Panc1 (cell line): Measurements from ENCODE around the gene GALNT9. TPM values are rescaled to one million over a fixed set of nuclear protein-coding genes. Genes with fewer than 3 reads are reported as not detected.

Experiments
- ATAC-seq: fragments of 200-7000 bp; cut with Tn5 transposase; 2 replicates; pipeline ENCODE4 v1.9.1; 2020; ENCODE audit warnings: mild to moderate bottlenecking, moderate library complexity
- BruUV-seq: library from RNA; stranded (reverse); fragments of 400-500 nt; replicated peaks from 2 replicates; lab custom pipeline; 2021; lab: Mats Ljungman, UMichigan
- CTCF ChIA-PET: fragments of 300-600 bp; sonication (Branson Sonifier 250); formaldehyde crosslinking; loops from one replicate; lab custom pipeline; 2022; ENCODE audit warnings: antibody characterized with exemption; lab: Charles Lee
- POLR2A ChIA-PET: fragments of 300-600 bp; sonication (Branson Sonifier 250); formaldehyde crosslinking; loops from one replicate; lab custom pipeline; 2022; ENCODE audit warnings: antibody characterized with exemption; lab: Charles Lee
- DNase-seq: peaks from one replicate; pipeline ENCODE4 v3.0.0-alpha.2; 2010; ENCODE audit warnings: low read depth, low spot score
- H3K27ac ChIP-seq: 2 replicates; pipeline ENCODE4 v1.5.1; 2011; ENCODE audit warnings: mild to moderate bottlenecking, low read length, inconsistent platforms
- H3K27me3 ChIP-seq: fragments of 200-500 bp; sonication (Bioruptor generic); 2 replicates; pipeline ENCODE4 v1.6.0; 2014; ENCODE audit warnings: low read length, inconsistent platforms; ENCODE audit not compliant: control insufficient read depth, insufficient read depth
- H3K36me3 ChIP-seq: fragments of 200-500 bp; sonication (Bioruptor generic); 2 replicates; pipeline ENCODE4 v1.5.1; 2014; ENCODE audit warnings: inconsistent platforms, mild to moderate bottlenecking, low read length, moderate library complexity; ENCODE audit not compliant: control insufficient read depth, insufficient read depth
- H3K4me1 ChIP-seq: 2 replicates; pipeline ENCODE4 v1.5.1; 2011; ENCODE audit warnings: inconsistent platforms, mild to moderate bottlenecking, low read length, moderate library complexity; ENCODE audit not compliant: control insufficient read depth, insufficient read depth
- H3K4me3 ChIP-seq, 2 experiments: 2 replicates each; pipeline ENCODE4 v1.5.1; 2011 to 2012; ENCODE audit warnings: low read depth in 2 of 2, low read length in 2 of 2, mild to moderate bottlenecking in 2 of 2, inconsistent platforms in 1 of 2, moderate library complexity in 1 of 2
- H3K9me3 ChIP-seq: fragments of 200-500 bp; sonication (Bioruptor generic); 2 replicates; pipeline ENCODE4 v1.5.1; 2014; ENCODE audit warnings: low read depth, mild to moderate bottlenecking, inconsistent platforms, low read length, moderate library complexity; ENCODE audit not compliant: control insufficient read depth, insufficient read depth
- CTCF ChIP-seq: fragments of 450-650 bp; IDR thresholded peaks from 2 replicates; pipeline ENCODE4 v1.5.1; 2017; ENCODE audit warnings: mild to moderate bottlenecking
- POLR2AphosphoS5 ChIP-seq: IDR thresholded peaks from 2 replicates; pipeline ENCODE4 v1.6.1; 2012; ENCODE audit warnings: mild to moderate bottlenecking, low read depth, low read length, moderate library complexity
- REST ChIP-seq, 2 experiments: IDR thresholded peaks; 2 replicates each; pipeline ENCODE4 v1.6.1; 2011 to 2012; ENCODE audit warnings: low read depth in 2 of 2, control low read depth in 1 of 2, low read length in 1 of 2, mild to moderate bottlenecking in 1 of 2, moderate library complexity in 1 of 2; ENCODE audit not compliant: insufficient read depth in 1 of 2
- SIN3A ChIP-seq: IDR thresholded peaks from 2 replicates; pipeline ENCODE4 v1.6.1; 2012; ENCODE audit warnings: low read depth, mild to moderate bottlenecking, low read length, moderate library complexity, borderline replicate concordance; ENCODE audit not compliant: insufficient read depth
- TCF7L2 ChIP-seq: IDR thresholded peaks from 2 replicates; pipeline ENCODE4 v1.6.1; 2011; ENCODE audit warnings: mild to moderate bottlenecking, low read depth, low read length, inconsistent platforms
- in situ Hi-C: cut with HindIII; loops from 2 replicates; pipeline ENCODE4 v1.10.0; 2016; ENCODE audit warnings: low sequenced_read_pairs, low pct_unique_long_range_greater_than_20kb
- intact Hi-C: fragments of 100-400 bp; cut with micrococcal nuclease; formaldehyde crosslinking; loops from one replicate; pipeline ENCODE4 v1.10.0; 2022; ENCODE audit not compliant: unreplicated experiment
- total RNA-seq: library from RNA; stranded (reverse); gene quantifications from one replicate; pipeline ENCODE4 v1.2.1, GENCODE V29; 2021; ENCODE audit not compliant: unreplicated experiment

GALNT9 gene
- total RNA-seq, 1 experiment from 2014 or later: 0.33 TPM

- Histone ChIP-seq H3K4me3 (no peak overlapping the region), H3K36me3 (no peaks in the 10 kb centered on the region), H3K27me3 (peaks cover 9% of the 10 kb centered on the region), H3K9me3 (no peaks in the 10 kb centered on the region), H3K4me1 (peaks cover 6% of the 10 kb centered on the region), H3K27ac (no peak overlapping the region)
- DNase-seq (no peak), ATAC-seq (no peak)
- CTCF ChIA-PET: no interaction called here
- POLR2A ChIA-PET: no interaction called here
- intact Hi-C loops (no loop called here), in situ Hi-C loops (no loop called here)
- no TSS peak for BruUV-seq
- TF ChIP-seq CTCF (no peak), TCF7L2 (no peak), SIN3A (no peak), REST (IDR thresholded peaks at IDR 0.05; ENCODE audit: insufficient read depth in 1 of 2, low read depth in 2 of 2, low read length in 1 of 2) (no peak), POLR2AphosphoS5 (no peak)
These were observed 141.5 kb downstream of the GALNT9 start for GRCh38 chr12:132187646-132188450.

- in situ Hi-C loops (no loop called here), intact Hi-C loops (no loop called here)
- ATAC-seq: no peak
- no TSS peak for BruUV-seq
- Histone ChIP-seq H3K4me1 (peaks cover 6% of the 10 kb centered on the region), H3K9me3 (no peaks in the 10 kb centered on the region), H3K4me3 (no peak overlapping the region), H3K36me3 (no peaks in the 10 kb centered on the region), H3K27me3 (peaks cover 9% of the 10 kb centered on the region), H3K27ac (no peak overlapping the region)
- ChIA-PET POLR2A (no interaction called here), CTCF (no interaction called here)
- TF ChIP-seq POLR2AphosphoS5 (no peak), TCF7L2 (no peak), CTCF (no peak), REST (IDR thresholded peaks at IDR 0.05; ENCODE audit: insufficient read depth in 1 of 2, low read depth in 2 of 2, low read length in 1 of 2) (no peak), SIN3A (no peak)
- DNase-seq: no peak
These were observed 142.3 kb downstream of the GALNT9 start for GRCh38 chr12:132186857-132187620.
